GM21515 (cell line): ENCODE data around the gene FEM1C.

ENCODE experiments used
- ATAC-seq: cut with Tn5 transposase; IDR thresholded peaks from one replicate; pipeline ENCODE4 v1.9.1; 2021; ENCODE audit not compliant: unreplicated experiment

Gene FEM1C, protein sequence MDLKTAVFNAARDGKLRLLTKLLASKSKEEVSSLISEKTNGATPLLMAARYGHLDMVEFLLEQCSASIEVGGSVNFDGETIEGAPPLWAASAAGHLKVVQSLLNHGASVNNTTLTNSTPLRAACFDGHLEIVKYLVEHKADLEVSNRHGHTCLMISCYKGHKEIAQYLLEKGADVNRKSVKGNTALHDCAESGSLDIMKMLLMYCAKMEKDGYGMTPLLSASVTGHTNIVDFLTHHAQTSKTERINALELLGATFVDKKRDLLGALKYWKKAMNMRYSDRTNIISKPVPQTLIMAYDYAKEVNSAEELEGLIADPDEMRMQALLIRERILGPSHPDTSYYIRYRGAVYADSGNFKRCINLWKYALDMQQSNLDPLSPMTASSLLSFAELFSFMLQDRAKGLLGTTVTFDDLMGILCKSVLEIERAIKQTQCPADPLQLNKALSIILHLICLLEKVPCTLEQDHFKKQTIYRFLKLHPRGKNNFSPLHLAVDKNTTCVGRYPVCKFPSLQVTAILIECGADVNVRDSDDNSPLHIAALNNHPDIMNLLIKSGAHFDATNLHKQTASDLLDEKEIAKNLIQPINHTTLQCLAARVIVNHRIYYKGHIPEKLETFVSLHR

DNA sequence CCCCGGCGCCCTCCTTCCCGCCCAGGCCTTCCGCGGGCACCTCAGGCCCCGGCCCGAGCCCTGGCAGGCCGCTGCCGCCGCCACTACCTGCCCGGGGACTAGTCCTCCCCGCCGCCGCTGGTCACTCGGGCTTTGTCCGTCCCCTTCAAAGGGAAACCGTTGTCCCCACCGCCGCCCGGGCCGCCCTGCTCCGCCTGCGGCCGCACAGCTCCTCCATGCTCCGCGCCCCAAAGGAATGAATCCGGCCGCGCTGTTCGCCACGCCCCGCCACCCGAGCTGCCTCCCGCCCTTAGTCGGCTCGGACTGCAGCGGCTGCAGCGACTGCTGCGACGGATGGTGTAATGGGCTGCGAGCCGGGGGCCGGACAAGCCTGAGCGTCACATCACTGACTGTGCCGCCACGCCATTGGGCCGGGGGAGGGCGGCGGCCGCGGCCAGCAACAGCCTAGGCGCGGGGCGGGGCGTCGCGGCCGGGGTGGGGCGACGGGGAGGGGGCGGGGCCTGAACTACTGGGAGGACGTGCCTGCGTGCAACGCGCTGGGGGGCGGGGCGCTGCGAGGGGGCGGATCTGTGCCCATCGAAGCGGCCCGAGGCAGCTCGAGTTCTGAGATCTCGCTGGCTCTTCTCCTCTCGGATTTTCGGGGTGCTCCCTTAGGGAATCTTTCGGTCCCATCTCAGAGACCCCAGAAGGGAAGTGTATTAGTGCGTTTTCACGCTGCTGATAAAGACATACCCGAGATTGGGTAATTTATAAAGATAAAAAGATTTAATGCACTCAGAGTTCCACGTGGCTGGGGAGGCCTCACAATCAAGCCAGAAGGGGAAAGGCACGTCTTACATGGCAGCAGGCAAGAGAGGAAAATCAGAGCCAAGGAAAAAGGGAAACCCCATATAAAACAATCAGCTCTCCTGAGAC is at the start of gene FEM1C:
TSS of gene FEM1C (minus strand) at position 340 of the 915 bp plus-strand sequence. CDS start 1,282 bp downstream, outside the sequence.
- peak; percentile 95 for ATAC-seq

DNA sequence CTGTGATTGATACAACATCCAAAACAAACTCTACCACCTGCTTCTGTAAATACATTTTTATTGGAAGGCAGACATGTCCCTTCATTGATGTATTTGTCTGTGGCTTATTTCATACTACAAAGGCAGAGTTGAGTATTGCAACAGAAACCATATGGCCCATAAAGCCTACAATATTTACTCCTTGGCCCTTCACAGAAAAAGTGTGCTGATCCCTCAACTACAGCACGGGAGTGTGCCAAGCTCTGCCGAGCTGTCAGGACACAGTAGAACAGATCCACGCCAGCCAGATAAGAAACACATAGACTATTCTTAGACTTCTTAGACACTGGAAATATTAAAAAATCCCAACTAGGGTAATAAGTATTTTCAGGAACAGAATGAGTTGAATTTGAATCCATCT is 44.5 kb upstream of the FEM1C start:
- no peak for ATAC-seq

DNA sequence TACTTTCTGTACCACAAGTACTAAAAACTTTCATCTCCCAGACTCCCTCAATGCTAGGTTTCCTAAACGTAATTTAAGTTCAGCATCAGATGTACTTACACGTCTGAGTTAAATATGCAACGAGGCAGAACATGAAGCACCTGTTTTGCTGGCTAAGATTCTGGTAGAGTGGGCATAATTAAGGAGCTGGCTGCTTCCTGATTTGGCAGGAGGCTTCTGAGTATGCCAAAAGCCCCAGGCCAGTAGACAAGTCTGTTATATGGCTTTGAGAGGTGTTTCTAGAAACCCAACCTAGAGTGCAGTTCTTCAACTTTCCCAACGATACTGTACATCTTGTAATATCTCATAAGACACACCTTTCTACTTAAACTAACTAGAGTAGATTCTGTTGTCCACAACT is 44.1 kb upstream of the FEM1C start:
- no peak for ATAC-seq

- no peak for ATAC-seq
Measured at GRCh38 chr5:115586525-115587146, 42.1 kb upstream of the FEM1C start.

DNA sequence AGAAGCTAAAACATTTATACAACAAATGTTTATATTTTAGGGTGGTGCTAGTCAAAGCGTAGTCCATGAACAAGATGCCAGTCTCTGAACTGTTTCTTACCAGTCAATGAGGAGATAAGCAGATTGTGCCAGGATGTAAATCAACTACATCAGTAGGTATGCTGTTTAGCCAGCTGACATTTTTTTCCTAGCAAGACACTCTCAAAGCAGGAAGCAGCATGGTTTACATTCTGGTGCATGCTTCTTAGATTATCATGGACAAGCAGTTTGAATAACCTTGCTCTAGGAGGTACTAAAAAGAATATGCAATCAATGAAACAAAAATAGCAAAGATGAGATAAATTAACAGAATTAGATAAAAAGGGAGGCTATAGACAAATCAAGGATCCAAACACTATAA is 40.7 kb upstream of the FEM1C start:
- no peak for ATAC-seq

- ATAC-seq: no peak
Measured at GRCh38 chr5:115584501-115584900, 39.9 kb upstream of the FEM1C start.

- ATAC-seq: no peak
Measured at GRCh38 chr5:115583474-115583873, 38.9 kb upstream of the FEM1C start.

DNA sequence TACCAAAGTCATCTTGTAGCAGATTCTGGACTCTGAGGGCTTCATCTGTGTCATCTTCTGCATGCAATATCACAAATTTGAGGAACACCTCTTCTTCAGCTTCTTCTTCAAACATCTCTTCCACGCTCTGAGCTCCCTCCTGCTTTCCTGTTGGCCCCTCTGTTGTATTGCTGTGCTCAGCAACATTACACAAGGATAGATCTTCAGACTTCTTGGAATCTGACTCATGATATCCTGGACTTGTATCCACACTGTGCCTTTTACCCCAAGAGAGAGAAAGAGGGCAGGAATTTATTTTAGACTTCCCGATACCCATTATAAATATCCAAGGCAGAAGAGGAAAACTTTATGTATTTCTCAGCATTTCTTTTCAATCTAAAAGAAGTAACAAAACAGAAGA is 36.4 kb upstream of the FEM1C start:
- no peak for ATAC-seq

- ATAC-seq: peak; percentile 46
Measured at GRCh38 chr5:115579747-115580173, 35.2 kb upstream of the FEM1C start.

GRCh38 chr5:115579216-115579615 is 34.6 kb upstream of the FEM1C start:
- no peak for ATAC-seq

DNA sequence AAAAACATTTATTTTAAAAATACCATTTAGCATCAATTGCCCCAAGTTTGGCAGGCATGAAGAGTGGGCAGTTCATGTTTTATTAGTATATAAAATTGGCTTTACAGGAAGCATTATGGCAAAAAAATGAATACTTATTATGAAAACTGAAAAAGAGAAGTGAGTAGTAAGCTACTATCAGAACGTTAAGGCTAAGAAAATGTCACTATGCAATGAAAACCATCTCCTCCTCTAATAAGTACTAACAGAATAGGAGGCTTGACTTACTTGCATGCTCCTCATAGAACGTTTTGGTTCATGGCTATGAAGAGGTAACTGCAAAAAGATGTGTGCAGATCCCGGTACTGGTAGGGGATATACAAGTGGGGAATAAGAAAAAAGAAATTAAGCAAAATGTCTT is 34.1 kb upstream of the FEM1C start:
- ATAC-seq: peak; percentile 75

DNA sequence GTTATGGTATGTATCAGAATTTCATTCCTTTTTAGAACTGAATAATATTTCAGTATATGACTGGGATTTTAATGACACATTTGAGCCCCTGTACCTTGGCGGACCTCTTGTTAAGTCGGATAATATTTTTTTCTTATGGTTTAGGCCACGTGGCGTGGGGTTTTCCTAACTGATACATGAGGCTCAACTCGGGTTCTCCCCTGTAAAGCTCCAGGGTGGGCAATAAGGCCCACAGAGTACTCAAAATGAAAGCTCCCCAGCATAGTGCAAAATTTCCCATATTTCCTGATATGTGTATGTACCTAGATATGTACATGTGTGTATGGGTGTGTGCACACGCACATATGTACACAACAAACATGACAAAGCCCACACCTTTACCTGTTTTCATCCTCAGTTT is 33.2 kb upstream of the FEM1C start:
- ATAC-seq: no peak

DNA sequence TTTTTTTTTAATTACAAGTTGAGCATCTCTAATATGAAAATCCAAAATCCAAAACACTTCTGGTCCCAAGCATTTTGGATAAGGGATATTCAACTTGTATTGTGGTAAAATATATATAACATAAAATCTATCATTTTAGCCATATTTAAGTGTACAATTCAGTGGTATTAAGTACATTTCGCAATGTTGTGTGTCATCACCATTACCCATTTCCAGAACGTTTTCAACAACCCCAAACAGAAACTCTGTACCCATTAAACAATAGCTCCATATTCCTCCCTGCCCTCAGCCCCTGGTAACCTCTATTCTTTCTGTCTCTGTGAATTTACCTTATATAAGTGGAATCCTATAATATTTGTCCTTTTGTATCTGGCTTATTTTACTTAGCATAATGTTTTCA is 32.8 kb upstream of the FEM1C start:
- ATAC-seq: no peak

DNA sequence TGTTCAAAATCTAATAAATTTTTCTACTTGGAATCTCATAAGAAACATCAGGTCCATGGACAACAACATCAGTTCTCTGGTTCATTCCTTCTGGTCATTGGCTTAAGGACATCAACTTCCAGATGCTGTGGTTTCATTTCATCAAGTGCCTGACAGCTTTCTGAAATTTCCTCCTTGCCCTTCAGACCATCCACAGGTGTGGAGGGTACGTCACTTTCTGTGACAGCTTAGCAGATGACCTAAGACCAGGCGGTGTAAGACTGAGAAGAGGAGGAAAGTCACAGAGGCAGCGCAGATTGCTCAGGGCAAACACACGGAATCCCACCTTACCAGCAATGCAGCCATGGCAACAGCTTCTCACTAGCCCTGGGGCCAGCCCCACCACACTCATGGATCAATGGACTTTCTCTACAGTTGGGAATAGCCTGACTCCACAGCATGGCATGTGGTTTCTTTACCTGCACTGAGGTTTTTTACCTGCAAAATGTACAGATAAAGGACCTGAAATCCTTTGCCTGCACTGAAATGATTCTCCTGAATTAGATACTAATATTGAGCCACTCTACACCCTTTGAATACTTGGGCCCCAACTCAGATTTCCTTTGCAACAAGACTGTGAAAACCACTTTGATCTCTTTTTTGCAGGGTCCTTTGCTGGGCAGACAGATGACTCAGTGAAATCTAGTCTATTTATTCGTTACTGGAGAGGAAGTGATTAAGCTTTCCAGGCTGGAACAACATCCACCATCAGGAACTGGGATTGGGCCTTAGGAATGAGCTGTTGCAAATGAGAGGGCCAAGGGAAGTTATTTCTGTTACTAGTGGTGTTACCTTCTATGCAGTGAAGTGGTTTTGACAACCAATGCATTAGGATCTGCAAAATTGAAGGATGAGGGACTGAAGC is 30.8 kb upstream of the FEM1C start:
- ATAC-seq: peak; percentile 38

- no peak for ATAC-seq
Measured at GRCh38 chr5:115573133-115573532, 28.6 kb upstream of the FEM1C start.

GRCh38 chr5:115571441-115571878 is 26.9 kb upstream of the FEM1C start:
- ATAC-seq: no peak

GRCh38 chr5:115568668-115569067 is 24.1 kb upstream of the FEM1C start:
- ATAC-seq: no peak

GRCh38 chr5:115565233-115565632 is 20.7 kb upstream of the FEM1C start:
- no peak for ATAC-seq

DNA sequence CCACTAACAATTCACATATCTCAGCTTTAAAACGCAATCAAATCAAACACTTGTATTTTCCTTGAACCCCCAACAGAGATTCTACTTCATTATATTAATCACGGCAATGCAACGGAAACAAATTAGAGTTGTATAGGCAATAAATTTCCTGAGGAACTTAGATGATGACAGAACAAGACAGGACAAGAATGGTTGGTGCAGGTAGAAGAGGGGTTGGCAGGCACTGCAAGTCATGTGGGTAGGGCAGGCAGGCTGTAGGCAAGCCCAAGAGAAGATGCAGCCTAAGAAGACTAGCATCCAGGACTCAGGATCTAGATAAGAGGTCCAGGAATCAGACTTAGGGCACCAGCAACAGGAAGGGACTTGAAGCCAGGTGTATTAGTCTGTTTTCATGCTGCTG is 16.6 kb upstream of the FEM1C start:
- no peak for ATAC-seq

- no peak for ATAC-seq
Measured at GRCh38 chr5:115559524-115559923, 14.9 kb upstream of the FEM1C start.
